Duodenal mucosa (tissue), 2 donors: ENCODE data around the gene BRSK2.
A peak's percentile ranks its signal among the peaks of the same experiment; 100 is the strongest.

Source experiments
- H3K27ac ChIP-seq: one replicate; pipeline ENCODE4 v1.7.0; 2013; ENCODE audit warnings: low read depth, low read length
- H3K27me3 ChIP-seq, 2 donors: one replicate each; pipeline ENCODE4 v1.7.0; 2013; ENCODE audit warnings: low read length in 2 of 2, control low read depth in 1 of 2; ENCODE audit not compliant: insufficient read depth in 2 of 2, control insufficient read depth in 1 of 2
- H3K36me3 ChIP-seq, 2 donors: one replicate each; pipeline ENCODE4 v1.7.0; 2013; ENCODE audit warnings: low read length in 2 of 2, control low read depth in 1 of 2; ENCODE audit not compliant: insufficient read depth in 2 of 2, control insufficient read depth in 1 of 2
- H3K4me1 ChIP-seq, 2 donors: one replicate each; pipeline ENCODE4 v1.7.0; 2013; ENCODE audit warnings: low read length in 2 of 2, control low read depth in 1 of 2; ENCODE audit not compliant: insufficient read depth in 2 of 2, control insufficient read depth in 1 of 2
- H3K4me3 ChIP-seq, 2 donors: one replicate each; pipeline ENCODE4 v1.7.0; 2013; ENCODE audit warnings: low read length in 2 of 2, low read depth in 1 of 2
- H3K9ac ChIP-seq, 2 donors: one replicate each; pipeline ENCODE4 v1.7.0; 2013; ENCODE audit warnings: low read length in 2 of 2, low read depth in 1 of 2
- H3K9me3 ChIP-seq, 2 donors: one replicate each; pipeline ENCODE4 v1.7.0; 2013; ENCODE audit warnings: low read length in 2 of 2, control low read depth in 1 of 2; ENCODE audit not compliant: control insufficient read depth in 1 of 2

Gene BRSK2

DNA sequence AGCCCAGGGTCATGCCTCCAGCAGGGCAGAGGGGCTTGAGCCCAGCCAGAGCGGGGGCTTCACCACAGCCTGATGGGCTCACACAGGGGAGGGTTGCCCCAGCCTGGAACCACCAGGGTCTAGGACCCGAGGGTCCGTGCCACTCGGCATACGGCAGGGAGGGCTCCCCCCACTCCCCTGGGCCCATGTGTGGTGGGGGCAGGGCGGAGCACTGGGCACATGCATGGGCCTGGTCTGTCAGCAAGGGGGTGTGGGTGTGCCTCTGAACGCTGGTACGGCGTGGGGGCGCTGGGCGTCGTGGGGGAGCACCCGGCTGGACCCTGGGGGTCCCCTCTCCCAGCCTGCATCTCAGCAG, 67.6 kb downstream of the BRSK2 start:
- no peak overlapping the region for H3K9ac ChIP-seq
- H3K27me3 ChIP-seq = no peaks in the 10 kb centered on the region
- no peaks in the 10 kb centered on the region for H3K9me3 ChIP-seq
- H3K4me3 ChIP-seq = no peak overlapping the region
- H3K4me1 ChIP-seq = peaks cover 0 to 16% of the 10 kb centered on the region in 2 donors
- no peak overlapping the region for H3K27ac ChIP-seq
- H3K36me3 ChIP-seq = no peaks in the 10 kb centered on the region

DNA sequence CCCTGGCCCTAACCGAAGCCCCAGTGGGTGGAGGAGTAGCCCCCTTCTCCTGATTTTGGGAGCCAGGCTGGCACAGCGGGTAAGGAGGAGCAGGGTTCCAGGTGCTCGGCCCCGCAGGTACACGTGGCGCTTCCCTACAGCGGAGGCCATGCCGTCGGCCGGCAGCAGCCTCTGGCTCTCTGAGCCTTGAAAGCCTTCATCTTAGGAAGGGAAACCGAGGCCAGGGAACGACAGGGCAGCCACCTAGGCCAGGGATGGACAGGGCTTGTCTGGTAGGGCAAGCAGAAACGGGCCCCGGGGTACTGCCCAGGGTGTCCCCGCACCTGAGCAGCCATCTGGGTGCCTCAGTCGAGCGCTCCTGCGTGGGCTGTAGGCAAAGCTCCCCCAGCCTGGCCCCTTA, 68.1 kb downstream of the BRSK2 start:
- Histone ChIP-seq H3K27me3 (no peaks in the 10 kb centered on the region), H3K9ac (no peak overlapping the region), H3K4me1 (peaks cover 0 to 16% of the 10 kb centered on the region in 2 donors), H3K4me3 (no peak overlapping the region), H3K36me3 (no peaks in the 10 kb centered on the region), H3K9me3 (no peaks in the 10 kb centered on the region), H3K27ac (no peak overlapping the region)

- H3K27ac ChIP-seq = no peak overlapping the region
- H3K4me1 ChIP-seq = peaks cover 0 to 16% of the 10 kb centered on the region in 2 donors
- H3K9me3 ChIP-seq = no peaks in the 10 kb centered on the region
- no peak overlapping the region for H3K4me3 ChIP-seq
- H3K27me3 ChIP-seq = no peaks in the 10 kb centered on the region
- no peaks in the 10 kb centered on the region for H3K36me3 ChIP-seq
- no peak overlapping the region for H3K9ac ChIP-seq
Observed at GRCh38 chr11:1458340-1459218, 68.8 kb downstream of the BRSK2 start.

DNA sequence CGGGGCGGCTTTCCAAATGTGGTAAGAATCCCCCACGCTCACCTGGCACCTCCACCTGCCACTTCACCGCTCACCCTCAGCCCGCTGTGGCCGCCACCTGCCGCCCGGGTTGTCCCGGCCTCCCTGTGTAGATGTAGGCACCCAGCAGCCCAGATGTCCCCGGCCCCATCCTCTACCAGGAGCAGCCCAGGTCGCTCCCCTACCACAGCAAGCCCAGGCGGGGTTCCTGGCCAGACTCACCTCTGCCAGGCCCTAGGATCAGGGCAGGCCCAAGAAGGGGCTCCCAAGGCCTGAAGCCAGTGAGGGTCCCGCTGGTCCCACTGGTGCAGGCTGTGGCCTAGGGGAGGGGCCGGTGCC, 69.5 kb downstream of the BRSK2 start:
- H3K9ac ChIP-seq = no peak overlapping the region
- H3K4me1 ChIP-seq = peaks cover 0 to 16% of the 10 kb centered on the region in 2 donors
- H3K4me3 ChIP-seq = no peak overlapping the region
- H3K9me3 ChIP-seq = no peaks in the 10 kb centered on the region
- no peaks in the 10 kb centered on the region for H3K27me3 ChIP-seq
- no peaks in the 10 kb centered on the region for H3K36me3 ChIP-seq
- H3K27ac ChIP-seq = no peak overlapping the region

GRCh38 chr11:1459764-1460395, 70.1 kb downstream of the BRSK2 start:
- peak overlapping the region; percentile 10 for H3K27ac ChIP-seq
- no peaks in the 10 kb centered on the region for H3K27me3 ChIP-seq
- peaks cover 0 to under 1% of the 10 kb centered on the region in 2 donors for H3K36me3 ChIP-seq
- H3K4me1 ChIP-seq = peaks cover 0 to 16% of the 10 kb centered on the region in 2 donors
- H3K9ac ChIP-seq = no peak overlapping the region
- H3K4me3 ChIP-seq = no peak overlapping the region
- peaks cover 0 to 5% of the 10 kb centered on the region in 2 donors for H3K9me3 ChIP-seq

- peaks cover 0 to 16% of the 10 kb centered on the region in 2 donors for H3K4me1 ChIP-seq
- no peak overlapping the region for H3K4me3 ChIP-seq
- H3K27me3 ChIP-seq = no peaks in the 10 kb centered on the region
- H3K27ac ChIP-seq = peak overlapping the region; percentile 32
- peaks cover 0 to 5% of the 10 kb centered on the region in 2 donors for H3K9me3 ChIP-seq
- H3K36me3 ChIP-seq = peaks cover 0 to 7% of the 10 kb centered on the region in 2 donors
- no peak overlapping the region for H3K9ac ChIP-seq
Observed at GRCh38 chr11:1460396-1460985, 70.8 kb downstream of the BRSK2 start.

GRCh38 chr11:1460986-1461825, 71.5 kb downstream of the BRSK2 start:
- H3K4me1 ChIP-seq = peaks cover 0 to 10% of the 10 kb centered on the region in 2 donors
- H3K27me3 ChIP-seq = no peaks in the 10 kb centered on the region
- no peak overlapping the region for H3K9ac ChIP-seq
- peak overlapping the region; percentile 32 for H3K27ac ChIP-seq
- no peak overlapping the region for H3K4me3 ChIP-seq
- H3K9me3 ChIP-seq = peaks cover 0 to 5% of the 10 kb centered on the region in 2 donors
- peaks cover 0 to 9% of the 10 kb centered on the region in 2 donors for H3K36me3 ChIP-seq

DNA sequence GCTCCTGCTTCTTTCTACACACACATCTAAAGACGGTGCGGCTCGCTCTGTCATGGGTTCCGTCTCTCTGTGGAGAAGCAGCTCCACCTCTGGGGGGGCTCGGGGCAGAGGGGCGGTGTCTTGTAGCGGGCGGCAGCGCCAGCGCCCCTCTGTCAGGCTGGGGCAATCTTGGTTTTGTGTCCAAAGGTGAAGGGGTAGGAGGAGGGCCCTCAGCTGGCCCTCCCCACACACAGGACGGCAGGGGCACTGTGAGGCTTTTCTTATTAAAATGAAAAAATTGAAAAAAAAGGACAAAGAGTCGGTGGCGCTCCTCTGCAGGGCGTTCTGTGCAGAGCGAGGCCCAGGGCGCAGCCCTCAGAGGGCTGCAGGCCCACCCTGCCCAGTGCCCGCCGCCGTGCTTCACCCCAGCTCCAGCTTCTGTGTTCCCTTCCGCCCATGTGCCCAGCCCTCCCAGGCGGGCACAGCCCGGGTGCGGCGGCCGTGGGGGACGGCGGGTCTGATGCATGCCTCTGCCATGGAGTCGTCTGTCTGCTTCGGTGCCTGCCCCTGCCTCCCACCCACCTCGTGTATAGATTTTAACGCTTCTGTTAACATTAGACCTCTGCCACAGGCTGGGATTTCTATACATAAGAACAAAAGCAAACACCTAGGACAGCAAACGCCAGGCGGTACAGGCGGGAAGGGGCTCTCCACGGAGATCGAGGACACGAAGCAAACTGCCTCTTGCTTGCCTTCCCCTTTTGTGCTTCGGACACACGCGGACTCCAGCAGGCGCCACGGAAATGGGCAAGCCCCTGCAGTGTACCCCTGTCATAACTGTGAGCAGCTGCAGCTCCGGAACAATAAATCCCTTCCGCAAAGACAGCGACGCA, 72.3 kb downstream of the BRSK2 start:
- Histone ChIP-seq H3K27ac (no peak overlapping the region), H3K9me3 (peaks cover 0 to 5% of the 10 kb centered on the region in 2 donors), H3K27me3 (no peaks in the 10 kb centered on the region), H3K4me3 (no peak overlapping the region), H3K36me3 (peaks cover 0 to 9% of the 10 kb centered on the region in 2 donors), H3K9ac (no peak overlapping the region), H3K4me1 (peaks cover 0 to 7% of the 10 kb centered on the region in 2 donors)

- no peak overlapping the region for H3K9ac ChIP-seq
- H3K27ac ChIP-seq = no peak overlapping the region
- no peaks in the 10 kb centered on the region for H3K27me3 ChIP-seq
- peaks cover 0 to 9% of the 10 kb centered on the region in 2 donors for H3K36me3 ChIP-seq
- peaks cover 0 to 5% of the 10 kb centered on the region in 2 donors for H3K9me3 ChIP-seq
- H3K4me1 ChIP-seq = peaks cover 0 to 7% of the 10 kb centered on the region in 2 donors
- H3K4me3 ChIP-seq = no peak overlapping the region
Observed at GRCh38 chr11:1462698-1462975, 72.9 kb downstream of the BRSK2 start.
